ENCODE results near the gene PYROXD2.

GRCh38 chr10:98370831-98371820 is 43.9 kb downstream of the PYROXD2 start:
- TF ChIP-seq CTCF (IDR thresholded peaks at IDR 0.05) (no peak), POLR2AphosphoS5 (IDR thresholded peaks at IDR 0.05; ENCODE audit: low read depth, low read length) (no peak), REST (IDR thresholded peaks at IDR 0.05; ENCODE audit: insufficient read depth in 1 of 2, low read depth in 2 of 2, low read length in 1 of 2) (no peak)
